Stimulated activated CD8-positive, alpha-beta memory T cell treated with anti-CD3 and anti-CD28 coated beads, Interleukin-4, amount 100 ng/mL, for 4 hours (primary cell): Measurements from ENCODE around the gene GNAT3.

ENCODE experiments used
- DNase-seq, 2 donors: peaks; one replicate each; pipeline ENCODE4 v3.0.0-alpha.2; 2020; ENCODE audit warnings: low read depth in 2 of 2, low spot score in 1 of 2

Gene GNAT3

GRCh38 chr7:80500325-80500724, 11.5 kb downstream of the GNAT3 start:
- DNase-seq, result no peak

GRCh38 chr7:80499350-80499953, 12.4 kb downstream of the GNAT3 start:
- no peak for DNase-seq

- DNase-seq, result no peak
These were observed 13.1 kb downstream of the GNAT3 start for GRCh38 chr7:80498481-80499349.

- no peak for DNase-seq
These were observed 15.3 kb downstream of the GNAT3 start for GRCh38 chr7:80496586-80496985.

GRCh38 chr7:80493121-80493849, 18.6 kb downstream of the GNAT3 start:
- no peak for DNase-seq

- DNase-seq, result no peak
These were observed 20.4 kb downstream of the GNAT3 start for GRCh38 chr7:80491462-80491861.

GRCh38 chr7:80488851-80489370, 23.0 kb downstream of the GNAT3 start:
- DNase-seq, result no peak

GRCh38 chr7:80488406-80488805, 23.5 kb downstream of the GNAT3 start:
- DNase-seq, result no peak

- DNase-seq, result no peak
These were observed 26.1 kb downstream of the GNAT3 start for GRCh38 chr7:80485721-80486120.

GRCh38 chr7:80482950-80483349, 28.9 kb downstream of the GNAT3 start:
- DNase-seq, result no peak

- no peak for DNase-seq
These were observed 30.5 kb downstream of the GNAT3 start for GRCh38 chr7:80481196-80481884.

- DNase-seq, result no peak
These were observed 31.3 kb downstream of the GNAT3 start for GRCh38 chr7:80480566-80480965.

- DNase-seq, result no peak
These were observed 33.2 kb downstream of the GNAT3 start for GRCh38 chr7:80478683-80479082.

- no peak for DNase-seq
These were observed 35.8 kb downstream of the GNAT3 start for GRCh38 chr7:80476035-80476434.

- DNase-seq, result no peak
These were observed 36.5 kb downstream of the GNAT3 start for GRCh38 chr7:80475383-80475782.

- no peak for DNase-seq
These were observed 38.1 kb downstream of the GNAT3 start for GRCh38 chr7:80473751-80474150.

- DNase-seq, result no peak
These were observed 39.2 kb downstream of the GNAT3 start for GRCh38 chr7:80472491-80473200.

GRCh38 chr7:80468931-80469714, 42.7 kb downstream of the GNAT3 start:
- DNase-seq, result no peak

- DNase-seq, result no peak
These were observed 44.8 kb downstream of the GNAT3 start for GRCh38 chr7:80467069-80467468.

- DNase-seq, result no peak
These were observed 45.2 kb downstream of the GNAT3 start for GRCh38 chr7:80466636-80467035.
